Measurements from ENCODE around the gene ABCA3.

DNA sequence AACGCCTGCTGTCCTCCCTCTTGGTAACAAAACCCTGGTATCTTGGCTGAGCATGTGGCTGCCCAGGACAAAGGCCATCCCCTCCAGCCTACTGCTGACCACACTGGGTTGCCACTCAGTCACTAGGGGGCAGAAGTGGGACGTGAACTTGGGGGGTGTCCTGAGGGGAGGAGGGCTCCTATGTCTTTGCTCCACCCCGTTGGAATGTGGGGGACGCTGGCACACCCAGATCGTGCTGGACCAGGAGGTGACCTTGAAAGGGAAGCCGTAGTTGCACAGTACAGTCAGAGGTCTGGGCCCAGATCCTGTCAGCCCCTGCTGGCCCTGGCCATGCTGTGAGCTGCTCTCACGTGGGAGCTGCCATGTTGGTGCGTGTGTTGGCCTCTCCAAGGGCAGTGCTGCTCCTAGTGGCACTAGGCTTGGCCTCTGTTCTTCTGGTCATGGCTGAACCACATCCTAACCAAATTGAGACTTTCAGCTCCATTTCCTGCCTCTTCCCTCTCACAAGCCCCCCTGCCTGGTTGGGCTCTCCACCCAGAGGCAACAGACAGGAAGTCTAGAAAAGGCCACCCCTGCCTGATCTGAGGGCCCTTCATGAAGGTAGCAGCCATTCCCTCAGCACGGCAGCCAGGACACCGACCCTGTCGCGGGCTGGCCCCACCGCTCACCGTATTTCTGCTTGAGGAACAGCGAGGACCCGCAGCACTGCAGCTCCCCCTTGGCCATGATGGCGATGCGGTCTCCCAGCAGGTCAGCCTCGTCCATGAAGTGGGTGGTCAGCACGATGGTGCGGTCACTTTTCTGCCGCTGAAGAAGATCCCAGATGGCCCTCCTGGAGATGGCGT lies 43.6 kb downstream of the ABCA3 start:
- TF ChIP-seq, protein P1, sequence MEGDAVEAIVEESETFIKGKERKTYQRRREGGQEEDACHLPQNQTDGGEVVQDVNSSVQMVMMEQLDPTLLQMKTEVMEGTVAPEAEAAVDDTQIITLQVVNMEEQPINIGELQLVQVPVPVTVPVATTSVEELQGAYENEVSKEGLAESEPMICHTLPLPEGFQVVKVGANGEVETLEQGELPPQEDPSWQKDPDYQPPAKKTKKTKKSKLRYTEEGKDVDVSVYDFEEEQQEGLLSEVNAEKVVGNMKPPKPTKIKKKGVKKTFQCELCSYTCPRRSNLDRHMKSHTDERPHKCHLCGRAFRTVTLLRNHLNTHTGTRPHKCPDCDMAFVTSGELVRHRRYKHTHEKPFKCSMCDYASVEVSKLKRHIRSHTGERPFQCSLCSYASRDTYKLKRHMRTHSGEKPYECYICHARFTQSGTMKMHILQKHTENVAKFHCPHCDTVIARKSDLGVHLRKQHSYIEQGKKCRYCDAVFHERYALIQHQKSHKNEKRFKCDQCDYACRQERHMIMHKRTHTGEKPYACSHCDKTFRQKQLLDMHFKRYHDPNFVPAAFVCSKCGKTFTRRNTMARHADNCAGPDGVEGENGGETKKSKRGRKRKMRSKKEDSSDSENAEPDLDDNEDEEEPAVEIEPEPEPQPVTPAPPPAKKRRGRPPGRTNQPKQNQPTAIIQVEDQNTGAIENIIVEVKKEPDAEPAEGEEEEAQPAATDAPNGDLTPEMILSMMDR (IDR thresholded peaks at IDR 0.05; ENCODE audit: low read depth, low read length) = peak; percentile 62
- no peak for TF ChIP-seq POLR2A (IDR thresholded peaks at IDR 0.05; ENCODE audit: extremely low read depth, insufficient read length)
